ENCODE data around the gene INPP1. TPM values are rescaled to one million over a fixed set of nuclear protein-coding genes. Genes with fewer than 3 reads are reported as not detected.

Gene INPP1
- total and polyA plus RNA-seq, 2 of the 8 experiments (the other 6 are each of a cell fraction or from before 2014, with no cell fraction given), result 0.88 to 3.0 TPM

- CTCF ChIA-PET (ENCODE audit: partially characterized antibody), result interaction anchor here (0.6 kb wide), 1 partner anchor 1606 kb away, joined by 3 read pairs; no protein-coding TSS in a partner anchor
- peaks cover 0 to 12% (median 10%) of the 10 kb centered on the region in 4 experiments; a peak in 6 of 7 replicates for H3K27me3 ChIP-seq (replicated peaks in 1 of 4; ENCODE audit: control insufficient read depth in 3 of 4, extremely low read depth in 1 of 4, insufficient read depth in 3 of 4, low read length in 3 of 4)
These were observed 69.6 kb downstream of the INPP1 start for GRCh38 chr2:190412966-190413365.

More at GRCh38 chr2:190412966-190413365, 69.6 kb downstream of the INPP1 start:
- FAIRE-seq (peak; percentile 57), DNase-seq (ENCODE audit: low read depth in 1 of 2, low spot score in 2 of 2) (no peak)
- Histone ChIP-seq H4K8ac (ENCODE audit: extremely low read depth, insufficient read depth, low read length) (no peak overlapping the region), H3K27ac (ENCODE audit: low read depth, low read length) (no peak overlapping the region), H3K79me2 (ENCODE audit: control insufficient read depth in 1 of 2, insufficient read depth in 2 of 2, low read length in 2 of 2) (no peaks in the 10 kb centered on the region), H3K18ac (ENCODE audit: extremely low read depth, low read length) (no peak overlapping the region), H2BK5ac (ENCODE audit: low read depth, low read length) (no peak overlapping the region), H3K9ac (replicated peaks in 1 of 4; ENCODE audit: extremely low read depth in 1 of 4, low read depth in 3 of 4, low read length in 3 of 4) (no peak overlapping the region), H3K4me1 (replicated peaks in 1 of 4; ENCODE audit: control insufficient read depth in 3 of 4, insufficient read depth in 4 of 4, low read length in 3 of 4) (peaks cover 5 to 11% (median 8%) of the 10 kb centered on the region in 4 experiments), H4K91ac (replicated peaks; ENCODE audit: insufficient read length, low read length) (no peak overlapping the region), H3K23ac (ENCODE audit: insufficient read length) (no peak overlapping the region), H2AFZ (ENCODE audit: low read length) (0 out of 2 replicates have a peak overlapping the region, but pooled peaks have one; percentile 75), H3K79me1 (ENCODE audit: low read depth, low read length) (no peaks in the 10 kb centered on the region), H3K14ac (ENCODE audit: insufficient read length) (no peak overlapping the region), H2BK15ac (ENCODE audit: low read length) (no peak overlapping the region), H2AK5ac (ENCODE audit: low read depth, low read length) (no peak overlapping the region), H3K4me2 (ENCODE audit: insufficient read depth in 1 of 2, low read depth in 2 of 2, low read length in 2 of 2) (peak overlapping the region; percentile 25 to 66; a peak in 3 of 4 replicates), H3K36me3 (ENCODE audit: control insufficient read depth in 2 of 4, insufficient read depth in 4 of 4, low read length in 3 of 4) (no peaks in the 10 kb centered on the region), H2BK120ac (replicated peaks; ENCODE audit: low read depth, low read length) (no peak overlapping the region), H2BK20ac (ENCODE audit: low read length) (no peak overlapping the region), H4K20me1 (replicated peaks in 1 of 2; ENCODE audit: control insufficient read depth in 1 of 2, insufficient read depth in 2 of 2, low read length in 2 of 2) (no peaks in the 10 kb centered on the region), H2BK12ac (ENCODE audit: low read depth, low read length) (no peak overlapping the region), H3K4me3 (ENCODE audit: extremely low read depth in 1 of 4, insufficient read depth in 2 of 4, low read depth in 3 of 4, low read length in 4 of 4) (no peak overlapping the region), H3K9me3 (ENCODE audit: insufficient read depth in 2 of 2, low read depth in 1 of 2, low read length in 1 of 2) (no peaks in the 10 kb centered on the region), H3K4ac (replicated peaks; ENCODE audit: insufficient read length, low read depth, low read length) (no peak overlapping the region), H3K56ac (replicated peaks; ENCODE audit: insufficient read length, low read depth, low read length) (no peak overlapping the region), H3K23me2 (ENCODE audit: low read depth, low read length) (peaks cover 5% of the 10 kb centered on the region; the same call in 1 of the 2 replicates), H4K5ac (ENCODE audit: insufficient read length, low read depth, low read length) (no peak overlapping the region)
- TF ChIP-seq USF2 (IDR thresholded peaks at IDR 0.05; ENCODE audit: low read length), result 0 out of 2 replicates have a peak, but pooled peaks have one; percentile 29
- TF ChIP-seq CBX5 (IDR thresholded peaks at IDR 0.05; ENCODE audit: low read depth, low read length), result no peak
- TF ChIP-seq MAX (IDR thresholded peaks at IDR 0.05), result peak; percentile 56; the same call in 1 of the 2 replicates
- TF ChIP-seq SP4 (IDR thresholded peaks at IDR 0.05; ENCODE audit: low read length), result no peak
- TF ChIP-seq FOSL1 (IDR thresholded peaks at IDR 0.05; ENCODE audit: insufficient read depth, low read depth, low read length), result no peak
- 43% methylated on average over 3 of the region's 3 CpGs; no CpG with 5 or more reads in 1 of the 2 experiments for WGBS, 2 experiments (ENCODE audit: extremely low coverage in 1 of 2, insufficient coverage in 1 of 2, insufficient read length in 1 of 2, insufficient replicate concordance in 2 of 2, low coverage in 1 of 2, low lambda C conversion rate in 2 of 2, missing lambda C conversion rate in 1 of 2)
- POLR2A ChIA-PET (ENCODE audit: partially characterized antibody), result no interaction called here

Data from H1 (cell line).